ACC112 (cell line): ENCODE results near the gene SPECC1L.

ENCODE experiments used
- H2AFZ ChIP-seq: fragments of 200-600 bp; sonication (generic); one replicate; pipeline ENCODE4 v1.6.0; 2017; ENCODE audit warnings: antibody characterized with exemption, low read length; ENCODE audit not compliant: unreplicated experiment
- H3K27ac ChIP-seq: fragments of 200-600 bp; sonication (generic); 2 replicates; pipeline ENCODE4 v1.5.1; 2014; ENCODE audit warnings: low read depth, mild to moderate bottlenecking, antibody characterized with exemption, low read length, moderate library complexity
- H3K27me3 ChIP-seq: fragments of 200-600 bp; sonication (generic); 2 replicates; pipeline ENCODE4 v1.6.1; 2014; ENCODE audit warnings: mild to moderate bottlenecking, antibody characterized with exemption, low read length, moderate library complexity, mixed read lengths; ENCODE audit not compliant: insufficient read depth
- H3K36me3 ChIP-seq: fragments of 200-600 bp; sonication (generic); 2 replicates; pipeline ENCODE4 v1.6.1; 2016; ENCODE audit warnings: mild to moderate bottlenecking, antibody characterized with exemption, low read length, moderate library complexity, mixed read lengths; ENCODE audit not compliant: insufficient read depth
- H3K4me1 ChIP-seq: fragments of 200-600 bp; sonication (generic); one replicate; pipeline ENCODE4 v1.6.1; 2016; ENCODE audit warnings: low read length, mixed read lengths; ENCODE audit not compliant: insufficient read depth, unreplicated experiment, control insufficient read depth
- H3K4me3 ChIP-seq: fragments of 200-600 bp; sonication (generic); 2 replicates; pipeline ENCODE4 v1.5.1; 2014; ENCODE audit warnings: mild to moderate bottlenecking, low read depth, low read length
- H3K79me2 ChIP-seq: fragments of 200-600 bp; sonication (generic); one replicate; pipeline ENCODE4 v1.6.0; 2016; ENCODE audit warnings: low read length; ENCODE audit not compliant: control insufficient read depth, unreplicated experiment, insufficient read depth

Gene SPECC1L

DNA sequence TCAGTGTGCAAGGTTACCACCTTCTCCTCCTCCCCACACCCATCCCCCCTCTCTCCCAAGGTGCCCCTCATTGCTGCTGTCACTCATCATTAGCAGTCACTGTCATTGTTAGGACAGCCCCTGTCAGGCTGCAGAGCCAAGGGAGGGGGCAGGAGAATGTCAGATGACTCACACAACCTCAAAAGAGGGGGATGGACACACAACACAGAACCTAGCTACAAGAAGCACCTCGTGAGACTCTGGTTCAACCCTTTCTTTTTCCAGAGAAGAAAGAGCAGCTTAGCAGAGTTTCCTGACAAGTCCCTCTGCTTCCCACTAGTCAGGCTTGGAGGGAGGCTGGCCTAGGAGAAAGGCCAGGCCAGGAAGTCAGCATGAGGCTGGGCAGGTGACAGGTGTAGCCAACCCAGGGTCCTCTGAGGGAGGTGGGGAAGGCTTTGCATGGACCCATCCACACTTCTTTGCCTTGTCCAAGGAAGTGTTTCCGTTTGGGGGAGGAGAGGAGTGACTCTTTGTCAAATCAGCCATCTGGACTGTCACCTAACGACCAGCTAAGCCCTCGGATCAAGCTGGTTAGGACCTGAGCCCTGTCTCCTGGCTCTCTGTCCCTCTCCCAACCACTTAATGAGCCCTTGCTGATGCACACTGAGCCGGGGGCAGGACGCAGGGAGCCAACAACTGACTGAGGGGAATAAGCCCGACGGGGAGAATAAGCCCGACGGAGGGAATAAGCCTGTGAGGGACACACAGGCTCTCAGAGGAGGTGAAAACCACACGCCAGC is 175.0 kb downstream of the SPECC1L start:
- Histone ChIP-seq H3K4me1 (peaks cover 4% of the 10 kb centered on the region), H3K4me3 (no peak overlapping the region), H3K36me3 (no peaks in the 10 kb centered on the region), H2AFZ (no peak overlapping the region), H3K79me2 (no peaks in the 10 kb centered on the region), H3K27me3 (no peaks in the 10 kb centered on the region), H3K27ac (no peak overlapping the region)

DNA sequence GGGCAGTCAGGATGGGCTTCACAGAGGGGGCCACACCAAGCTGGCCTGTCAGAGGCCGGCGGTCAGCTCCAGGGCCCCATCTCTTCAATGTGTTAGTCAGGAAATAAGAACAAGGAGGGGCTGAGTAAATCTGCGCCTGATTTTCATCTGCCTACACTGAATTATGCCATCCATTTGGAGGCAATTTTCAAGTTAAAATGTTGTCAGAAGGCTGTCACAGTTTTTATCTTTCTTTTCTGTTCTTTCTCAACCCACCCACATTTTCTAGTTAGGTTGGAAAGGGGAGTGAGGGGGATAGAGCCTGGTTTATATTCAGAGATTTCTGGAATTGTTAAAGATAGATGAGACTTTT is 175.6 kb downstream of the SPECC1L start:
- no peaks in the 10 kb centered on the region for H3K27me3 ChIP-seq
- no peaks in the 10 kb centered on the region for H3K79me2 ChIP-seq
- no peak overlapping the region for H3K4me3 ChIP-seq
- no peaks in the 10 kb centered on the region for H3K36me3 ChIP-seq
- no peak overlapping the region for H2AFZ ChIP-seq
- no peak overlapping the region for H3K27ac ChIP-seq
- peaks cover 4% of the 10 kb centered on the region for H3K4me1 ChIP-seq

DNA sequence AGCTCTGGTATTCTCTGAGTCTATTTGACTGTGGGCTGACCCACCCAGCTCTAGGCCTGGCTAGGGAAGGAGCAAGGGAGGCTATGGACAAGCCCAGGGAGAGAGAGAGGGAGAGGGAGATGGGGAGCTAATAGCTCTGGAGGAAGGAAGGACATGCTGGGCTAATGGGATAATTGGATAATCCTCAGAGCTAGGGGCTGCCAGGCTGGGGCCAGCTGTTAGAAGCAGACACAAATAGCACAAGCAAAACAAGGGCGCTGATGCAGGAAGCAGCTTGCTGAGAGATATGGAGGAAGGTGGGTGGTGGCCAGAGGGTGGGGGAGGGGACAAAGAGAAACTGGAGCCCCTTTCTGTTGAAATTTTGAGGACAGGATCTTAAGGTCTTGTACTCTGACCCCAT is 180.0 kb downstream of the SPECC1L start:
- H2AFZ ChIP-seq: no peak overlapping the region
- H3K36me3 ChIP-seq: no peaks in the 10 kb centered on the region
- no peak overlapping the region for H3K27ac ChIP-seq
- no peak overlapping the region for H3K4me3 ChIP-seq
- no peaks in the 10 kb centered on the region for H3K27me3 ChIP-seq
- H3K4me1 ChIP-seq: no peaks in the 10 kb centered on the region
- no peaks in the 10 kb centered on the region for H3K79me2 ChIP-seq

DNA sequence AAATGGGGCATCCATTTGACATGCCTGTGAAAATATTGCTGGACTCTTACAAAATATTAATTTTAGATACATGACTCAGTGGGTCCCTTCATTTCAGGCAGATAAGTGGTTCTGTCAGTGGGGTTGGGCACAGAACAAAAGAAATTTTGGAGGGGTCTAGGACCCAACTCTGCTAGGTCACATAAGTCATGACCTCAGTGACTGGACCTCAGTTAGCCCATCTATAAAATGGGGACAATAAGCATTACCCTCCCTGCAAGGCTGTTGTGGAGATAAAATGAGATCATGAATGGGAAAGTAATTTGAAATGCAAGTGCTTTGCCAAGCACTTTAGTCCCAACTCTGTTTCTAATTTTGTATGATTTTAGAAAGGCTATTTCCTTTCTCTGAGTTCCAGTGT is 180.5 kb downstream of the SPECC1L start:
- Histone ChIP-seq H2AFZ (no peak overlapping the region), H3K79me2 (no peaks in the 10 kb centered on the region), H3K4me1 (no peaks in the 10 kb centered on the region), H3K27me3 (no peaks in the 10 kb centered on the region), H3K4me3 (no peak overlapping the region), H3K36me3 (no peaks in the 10 kb centered on the region), H3K27ac (no peak overlapping the region)

DNA sequence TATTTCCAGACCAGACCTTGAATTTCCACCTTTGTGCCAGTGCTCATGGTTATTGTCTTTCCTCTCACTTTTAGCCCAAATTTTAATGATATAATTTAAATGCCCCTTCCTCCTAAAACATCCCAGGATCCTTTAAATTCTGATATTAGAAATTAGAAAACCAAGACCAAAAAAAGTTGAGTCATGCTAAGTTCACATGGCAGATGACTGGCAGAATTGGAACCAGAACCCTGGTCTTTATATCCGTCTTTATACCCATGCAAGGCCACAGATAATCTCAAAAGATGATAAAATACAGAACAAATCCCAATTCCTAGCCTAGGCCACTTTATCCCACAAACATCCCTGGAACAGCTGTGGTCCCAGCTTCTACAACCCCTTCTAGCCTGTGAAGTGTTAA is 183.2 kb downstream of the SPECC1L start:
- Histone ChIP-seq H3K27ac (no peak overlapping the region), H3K27me3 (no peaks in the 10 kb centered on the region), H3K79me2 (no peaks in the 10 kb centered on the region)

DNA sequence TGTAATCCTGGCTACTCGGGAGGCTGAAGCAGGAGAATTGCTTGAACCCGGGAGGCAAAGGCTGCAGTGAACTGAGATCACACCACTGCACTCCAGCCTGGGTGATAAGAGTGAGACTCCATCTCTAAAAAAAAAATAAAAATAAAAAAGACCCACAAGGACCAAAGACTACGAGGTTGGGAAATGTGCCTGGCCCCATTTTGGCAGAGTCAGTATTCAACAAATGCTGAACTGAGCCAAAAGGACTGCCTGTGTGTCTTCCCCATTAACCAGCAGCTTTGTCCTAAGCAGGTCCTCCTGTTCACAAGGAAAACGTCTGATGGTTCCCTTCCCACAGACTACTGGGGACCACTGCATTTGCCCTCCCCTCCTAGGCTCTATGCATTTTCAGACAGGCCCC is 184.4 kb downstream of the SPECC1L start:
- H3K27ac ChIP-seq: no peak overlapping the region
- no peaks in the 10 kb centered on the region for H3K27me3 ChIP-seq
- H3K4me1 ChIP-seq: no peaks in the 10 kb centered on the region
- no peak overlapping the region for H2AFZ ChIP-seq
- H3K4me3 ChIP-seq: no peak overlapping the region
- H3K79me2 ChIP-seq: no peaks in the 10 kb centered on the region
- H3K36me3 ChIP-seq: no peaks in the 10 kb centered on the region

More for the DNA sequence above, 183.2 kb downstream of the SPECC1L start:
- Histone ChIP-seq H3K4me3 (no peak overlapping the region), H2AFZ (no peak overlapping the region), H3K4me1 (no peaks in the 10 kb centered on the region), H3K36me3 (no peaks in the 10 kb centered on the region)

DNA sequence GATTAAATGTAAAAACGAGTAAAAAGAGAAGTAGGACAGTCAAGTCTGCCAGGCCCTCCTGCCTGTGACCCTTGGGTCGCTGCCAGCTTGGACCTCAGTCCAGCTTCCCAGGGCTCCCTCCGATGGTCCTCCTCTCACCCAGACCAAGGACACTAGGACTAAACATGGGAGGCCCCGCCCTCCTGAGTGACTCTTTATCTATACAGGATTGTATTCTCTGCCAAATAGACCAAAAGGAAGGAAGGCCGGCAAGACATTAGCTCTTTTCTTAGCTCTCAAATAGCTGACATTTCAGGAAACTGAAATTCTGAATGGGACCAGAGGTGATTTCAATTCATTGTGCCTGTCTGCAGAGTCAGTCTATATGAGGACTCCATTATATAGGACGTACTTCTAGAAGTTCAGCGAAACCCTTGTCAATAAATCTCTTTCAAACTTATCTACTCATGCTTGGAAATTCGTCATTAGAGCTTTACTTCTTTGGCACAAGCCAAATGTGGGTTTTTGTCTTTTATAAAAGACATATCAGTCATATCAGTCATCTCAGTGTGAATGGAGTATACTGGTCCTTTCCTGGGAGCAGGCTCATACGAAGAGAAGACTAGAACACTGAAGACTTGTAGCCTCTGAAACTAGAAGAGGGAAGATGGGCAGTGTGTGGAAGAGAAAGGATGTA is 185.3 kb downstream of the SPECC1L start:
- Histone ChIP-seq H3K4me3 (no peak overlapping the region), H3K27me3 (no peaks in the 10 kb centered on the region), H3K79me2 (no peaks in the 10 kb centered on the region), H3K36me3 (no peaks in the 10 kb centered on the region), H3K27ac (no peak overlapping the region), H2AFZ (no peak overlapping the region), H3K4me1 (no peaks in the 10 kb centered on the region)

DNA sequence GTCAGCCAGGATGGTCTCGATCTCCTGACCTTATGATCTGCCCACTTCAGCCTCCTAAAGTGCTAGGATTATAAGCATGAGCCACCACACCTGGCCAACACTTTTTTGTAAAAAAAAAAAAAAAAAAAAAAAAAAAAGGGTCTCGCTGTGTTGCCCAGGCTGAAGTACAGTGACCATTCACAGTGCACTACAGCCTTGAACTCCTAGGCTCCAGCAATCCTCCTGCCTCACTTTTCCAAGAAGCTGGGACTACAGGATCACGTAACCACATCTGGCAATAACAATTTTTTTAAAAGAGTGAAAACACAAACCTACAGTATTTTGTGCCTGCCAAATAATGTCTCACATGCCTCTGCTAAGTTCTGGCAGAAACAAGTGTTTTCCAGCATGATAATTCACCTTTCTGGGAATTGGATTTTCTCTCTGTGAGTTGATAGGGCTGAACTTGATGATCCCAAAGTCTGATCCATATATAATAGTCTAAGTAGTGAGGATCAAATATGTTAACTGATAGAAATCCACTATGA is 187.3 kb downstream of the SPECC1L start:
- Histone ChIP-seq H3K36me3 (no peaks in the 10 kb centered on the region), H3K79me2 (no peaks in the 10 kb centered on the region), H3K4me1 (no peaks in the 10 kb centered on the region)

DNA sequence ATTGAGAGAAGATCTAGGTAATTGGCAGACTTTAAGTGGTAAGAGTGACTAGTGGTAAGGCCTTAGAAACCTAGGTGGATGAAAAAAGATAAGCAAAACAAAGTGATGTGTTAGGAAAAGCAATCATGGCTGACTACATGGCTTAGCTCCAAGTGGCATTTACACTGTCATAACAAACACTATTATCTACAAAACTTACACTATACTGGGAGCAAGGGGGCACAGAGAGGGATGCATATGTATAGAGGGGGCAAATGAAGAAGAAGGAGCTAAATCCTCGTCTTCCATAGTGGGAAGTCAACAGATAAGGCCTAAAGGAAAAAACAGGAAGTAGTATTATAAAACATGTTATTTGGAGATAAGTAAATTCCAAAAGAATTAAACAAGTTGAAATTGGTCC is 189.3 kb downstream of the SPECC1L start:
- Histone ChIP-seq H3K79me2 (no peaks in the 10 kb centered on the region), H3K4me3 (no peak overlapping the region), H3K36me3 (no peaks in the 10 kb centered on the region), H3K4me1 (no peaks in the 10 kb centered on the region), H3K27ac (no peak overlapping the region), H3K27me3 (no peaks in the 10 kb centered on the region), H2AFZ (no peak overlapping the region)

More for the DNA sequence above, 187.3 kb downstream of the SPECC1L start:
- H3K4me3 ChIP-seq: no peak overlapping the region
- H3K27ac ChIP-seq: no peak overlapping the region
- no peak overlapping the region for H2AFZ ChIP-seq
- no peaks in the 10 kb centered on the region for H3K27me3 ChIP-seq

DNA sequence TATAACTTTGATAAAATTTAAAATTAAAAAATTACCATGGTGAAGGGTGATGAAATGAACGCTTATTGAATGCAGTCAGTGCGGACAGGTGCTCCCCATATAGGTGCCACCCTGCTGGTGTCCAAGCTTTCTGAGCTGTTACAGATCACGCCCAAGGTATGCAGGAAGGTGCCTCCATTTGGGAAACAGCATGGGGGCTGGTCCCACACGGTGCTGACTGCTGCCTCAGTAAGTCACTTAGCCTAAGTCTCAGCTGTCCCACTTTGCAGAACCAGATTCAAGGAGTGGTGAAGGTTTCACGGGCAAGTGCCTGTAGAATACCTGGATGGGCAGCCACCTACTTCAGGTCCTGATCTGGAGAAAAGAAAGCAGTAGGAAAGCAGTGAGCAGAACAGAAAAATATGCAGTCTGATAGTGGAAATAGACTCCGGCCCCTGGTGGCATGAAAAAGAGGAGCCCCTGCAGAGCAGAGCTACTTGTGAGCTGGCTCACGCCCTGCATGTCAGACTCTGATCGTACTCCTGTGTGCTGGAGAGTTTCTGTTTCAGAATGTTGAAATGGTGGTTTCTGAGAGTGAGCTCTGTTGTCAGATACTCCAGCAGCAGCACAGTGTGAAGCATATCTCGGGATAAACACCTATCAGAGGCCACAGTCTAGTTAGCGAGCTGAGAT is 189.9 kb downstream of the SPECC1L start:
- Histone ChIP-seq H3K27me3 (no peaks in the 10 kb centered on the region), H3K4me3 (no peak overlapping the region), H3K4me1 (peaks cover 4% of the 10 kb centered on the region), H3K27ac (no peak overlapping the region), H3K36me3 (no peaks in the 10 kb centered on the region), H2AFZ (no peak overlapping the region), H3K79me2 (no peaks in the 10 kb centered on the region)
